ENCODE measurements around the gene DAND5. TPM values are rescaled to one million over a fixed set of nuclear protein-coding genes. Genes with fewer than 3 reads are reported as not detected.

Gene DAND5
- polyA plus RNA-seq, 2 of the 4 experiments (the other 2 are of a cell fraction) = 0.12 to 0.21 TPM

GRCh38 chr19:12940897-12941296, 28.5 kb upstream of the DAND5 start:
- H3K4me3 ChIP-seq = no peak overlapping the region
- 92% methylated on average over 2 of the region's 2 CpGs for WGBS (ENCODE audit: missing lambda C conversion rate)
- FAIRE-seq = no peak

DNA sequence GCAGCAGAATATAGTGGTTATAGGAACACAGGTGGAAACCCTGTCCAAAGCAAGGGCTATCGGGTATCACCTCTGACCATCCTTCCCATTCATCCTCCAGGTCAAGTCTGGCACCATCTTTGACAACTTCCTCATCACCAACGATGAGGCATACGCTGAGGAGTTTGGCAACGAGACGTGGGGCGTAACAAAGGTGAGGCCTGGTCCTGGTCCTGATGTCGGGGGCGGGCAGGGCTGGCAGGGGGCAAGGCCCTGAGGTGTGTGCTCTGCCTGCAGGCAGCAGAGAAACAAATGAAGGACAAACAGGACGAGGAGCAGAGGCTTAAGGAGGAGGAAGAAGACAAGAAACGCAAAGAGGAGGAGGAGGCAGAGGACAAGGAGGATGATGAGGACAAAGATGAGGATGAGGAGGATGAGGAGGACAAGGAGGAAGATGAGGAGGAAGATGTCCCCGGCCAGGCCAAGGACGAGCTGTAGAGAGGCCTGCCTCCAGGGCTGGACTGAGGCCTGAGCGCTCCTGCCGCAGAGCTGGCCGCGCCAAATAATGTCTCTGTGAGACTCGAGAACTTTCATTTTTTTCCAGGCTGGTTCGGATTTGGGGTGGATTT, 25.8 kb upstream of the DAND5 start:
- Histone ChIP-seq H3K4me3 (no peak overlapping the region), H3K4me2 (no peak overlapping the region), H3K27ac (no peak overlapping the region), H3K4me1 (peaks cover 28% of the 10 kb centered on the region), H3K9me3 (no peaks in the 10 kb centered on the region)
- WGBS (ENCODE audit: missing lambda C conversion rate) = 94% methylated on average over 17 of the region's 18 CpGs
- no peak for ATAC-seq
- CTCF ChIA-PET = no interaction called here
- no peak for DNase-seq (ENCODE audit: low read depth in 1 of 2, low spot score in 1 of 2)
- TF ChIP-seq CBX8 (IDR thresholded peaks at IDR 0.05) (no peak), ZC3H11A (IDR thresholded peaks at IDR 0.05) (no peak), HOXB13 (CRISPR knock-in tag; IDR thresholded peaks at IDR 0.05; ENCODE audit: low read depth) (no peak), RNF2 (IDR thresholded peaks at IDR 0.05; ENCODE audit: borderline replicate concordance, low read depth) (no peak), RFX5 (IDR thresholded peaks at IDR 0.05) (no peak), ZNF302 (CRISPR knock-in tag; IDR thresholded peaks at IDR 0.05) (no peak), HES2 (IDR thresholded peaks at IDR 0.05) (no peak)
- POLR2A ChIA-PET = no interaction called here
- no peak for FAIRE-seq

More at GRCh38 chr19:12940897-12941296, 28.5 kb upstream of the DAND5 start:
- Histone ChIP-seq H3K4me2 (peak overlapping the region; percentile 99; the same call in 2 of the 3 replicates), H3K4me1 (peaks cover 22% of the 10 kb centered on the region), H3K9me3 (no peaks in the 10 kb centered on the region), H3K27ac (peak overlapping the region in 1 of 2 experiments; percentile 97; a peak in 2 of 6 replicates)
- DNase-seq (ENCODE audit: low read depth in 1 of 2, low spot score in 1 of 2) (no peak), ATAC-seq (no peak)
- TF ChIP-seq POLR2A (IDR thresholded peaks at IDR 0.05; ENCODE audit: low read length) = no peak
- TF ChIP-seq PHF8 (IDR thresholded peaks at IDR 0.05; ENCODE audit: borderline replicate concordance, low read depth) = no peak
- TF ChIP-seq, protein P1, sequence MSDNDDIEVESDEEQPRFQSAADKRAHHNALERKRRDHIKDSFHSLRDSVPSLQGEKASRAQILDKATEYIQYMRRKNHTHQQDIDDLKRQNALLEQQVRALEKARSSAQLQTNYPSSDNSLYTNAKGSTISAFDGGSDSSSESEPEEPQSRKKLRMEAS (IDR thresholded peaks at IDR 0.05) = no peak
- no peak for TF ChIP-seq MAZ (IDR thresholded peaks at IDR 0.05; ENCODE audit: borderline replicate concordance, low read depth, low read length)
- no peak for TF ChIP-seq KDM1A (IDR thresholded peaks at IDR 0.05; ENCODE audit: low read depth)
- TF ChIP-seq POLR2AphosphoS2 (conservative IDR thresholded peaks at IDR 0.05; ENCODE audit: low read length) = no peak
- no peak for TF ChIP-seq ZC3H11A (IDR thresholded peaks at IDR 0.05)
- no peak for TF ChIP-seq JUNB (IDR thresholded peaks at IDR 0.05)
- no peak for TF ChIP-seq HEYL (CRISPR knock-in tag; IDR thresholded peaks at IDR 0.05)
- TF ChIP-seq CBX8 (IDR thresholded peaks at IDR 0.05) = no peak
- no peak for TF ChIP-seq FOSB (CRISPR knock-in tag; IDR thresholded peaks at IDR 0.05)
- no peak for TF ChIP-seq RFX5 (IDR thresholded peaks at IDR 0.05)
- POLR2A ChIA-PET = no interaction called here
- CTCF ChIA-PET = no interaction called here

DNA sequence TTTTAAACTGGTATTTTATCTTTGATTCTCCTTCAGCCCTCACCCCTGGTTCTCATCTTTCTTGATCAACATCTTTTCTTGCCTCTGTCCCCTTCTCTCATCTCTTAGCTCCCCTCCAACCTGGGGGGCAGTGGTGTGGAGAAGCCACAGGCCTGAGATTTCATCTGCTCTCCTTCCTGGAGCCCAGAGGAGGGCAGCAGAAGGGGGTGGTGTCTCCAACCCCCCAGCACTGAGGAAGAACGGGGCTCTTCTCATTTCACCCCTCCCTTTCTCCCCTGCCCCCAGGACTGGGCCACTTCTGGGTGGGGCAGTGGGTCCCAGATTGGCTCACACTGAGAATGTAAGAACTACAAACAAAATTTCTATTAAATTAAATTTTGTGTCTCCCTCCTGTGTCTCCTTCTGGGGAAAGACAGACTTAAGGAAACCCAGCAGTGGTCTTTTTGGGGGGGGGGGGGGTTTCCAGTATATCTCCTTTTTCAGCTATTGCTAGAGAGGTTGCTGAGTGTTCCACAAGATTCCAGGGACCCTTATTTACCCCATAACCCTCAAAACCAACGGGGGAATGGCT, 25.2 kb upstream of the DAND5 start:
- ATAC-seq (no peak), FAIRE-seq (no peak), DNase-seq (ENCODE audit: low read depth in 1 of 2, low spot score in 1 of 2) (no peak)
- Histone ChIP-seq H3K4me3 (no peak overlapping the region), H3K9me3 (no peaks in the 10 kb centered on the region), H3K4me2 (no peak overlapping the region), H3K27ac (no peak overlapping the region), H3K4me1 (peaks cover 28% of the 10 kb centered on the region)
- CTCF ChIA-PET = no interaction called here
- TF ChIP-seq JUNB (IDR thresholded peaks at IDR 0.05) (no peak), HOXA7 (CRISPR knock-in tag; IDR thresholded peaks at IDR 0.05) (no peak), SMC3 (IDR thresholded peaks at IDR 0.05) (no peak), PHF8 (IDR thresholded peaks at IDR 0.05; ENCODE audit: borderline replicate concordance, low read depth) (no peak), SREBF2 (IDR thresholded peaks at IDR 0.05) (no peak), ZNF302 (CRISPR knock-in tag; IDR thresholded peaks at IDR 0.05) (no peak), GATA3 (IDR thresholded peaks at IDR 0.05; ENCODE audit: borderline replicate concordance) (no peak), FOXS1 (CRISPR knock-in tag; IDR thresholded peaks at IDR 0.05) (no peak), CHD2 (IDR thresholded peaks at IDR 0.05; ENCODE audit: low read length, partially characterized antibody) (no peak), ZFP36 (IDR thresholded peaks at IDR 0.05; ENCODE audit: borderline replicate concordance, partially characterized antibody) (no peak)
- POLR2A ChIA-PET = interaction anchor here (0.6 kb wide), 1 partner anchor 54 kb away, joined by 6 read pairs; no protein-coding TSS in a partner anchor
- 45% methylated on average over 2 of the region's 2 CpGs for WGBS (ENCODE audit: missing lambda C conversion rate)

Measured in A549 (cell line).